ENCODE results near the gene DUS3L. TPM values are rescaled to one million over a fixed set of nuclear protein-coding genes. Genes with fewer than 3 reads are reported as not detected.

Gene DUS3L
- total RNA-seq, 1 experiment from 2014 or later, result 33.2 TPM

DNA sequence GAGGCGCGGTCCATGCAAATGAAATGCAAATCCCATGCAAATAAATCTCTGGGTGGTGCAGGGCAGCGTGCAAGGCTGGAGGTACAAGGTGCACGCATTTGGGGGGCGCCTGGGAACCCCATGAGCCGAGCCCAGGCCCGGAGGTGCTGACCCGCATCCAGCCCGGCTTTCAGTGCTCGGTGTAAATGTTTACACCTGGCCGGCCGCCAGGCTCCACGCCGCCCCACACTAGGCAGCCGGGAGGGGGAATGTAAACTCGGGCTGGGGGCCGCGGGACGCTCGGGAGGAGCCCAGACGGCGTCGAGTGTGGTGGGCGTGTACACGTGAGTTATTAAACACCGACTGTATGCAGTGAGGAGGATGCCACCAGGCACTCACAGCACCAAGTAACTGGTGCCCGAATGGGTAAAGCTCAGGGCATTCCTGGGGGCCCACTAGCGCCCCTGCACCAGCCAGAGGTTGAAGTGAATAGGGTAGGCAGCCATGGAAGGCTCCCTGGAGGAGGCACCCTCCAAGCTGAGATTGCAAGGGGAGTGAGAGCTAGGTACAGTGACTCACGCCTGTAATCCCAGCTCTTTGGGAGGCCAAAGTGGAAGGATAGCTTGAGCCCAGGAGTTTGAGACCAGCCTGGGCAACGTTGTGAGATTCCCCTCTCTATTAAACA is 31.4 kb upstream of the DUS3L start:
- DNase-seq, result no peak
- Mint-ChIP-seq H3K4me3 (ENCODE audit: low read depth, unreplicated experiment) (no peak overlapping the region), H3K27ac (ENCODE audit: unreplicated experiment) (no peak overlapping the region), H3K9me3 (ENCODE audit: low read depth, unreplicated experiment) (no peaks in the 10 kb centered on the region), H3K36me3 (ENCODE audit: insufficient read depth, unreplicated experiment) (peaks cover 16% of the 10 kb centered on the region), H3K27me3 (ENCODE audit: unreplicated experiment) (no peaks in the 10 kb centered on the region), H3K4me1 (ENCODE audit: low read depth, unreplicated experiment) (peaks cover 22% of the 10 kb centered on the region)
- CTCF ChIA-PET, result interaction anchor here (0.6 kb wide), 2 partner anchors 7 to 206 kb away, joined by 3 read pairs; no protein-coding TSS in a partner anchor
- BruUV-seq (replicated peaks), result no TSS peak
- TF ChIP-seq, protein P1, sequence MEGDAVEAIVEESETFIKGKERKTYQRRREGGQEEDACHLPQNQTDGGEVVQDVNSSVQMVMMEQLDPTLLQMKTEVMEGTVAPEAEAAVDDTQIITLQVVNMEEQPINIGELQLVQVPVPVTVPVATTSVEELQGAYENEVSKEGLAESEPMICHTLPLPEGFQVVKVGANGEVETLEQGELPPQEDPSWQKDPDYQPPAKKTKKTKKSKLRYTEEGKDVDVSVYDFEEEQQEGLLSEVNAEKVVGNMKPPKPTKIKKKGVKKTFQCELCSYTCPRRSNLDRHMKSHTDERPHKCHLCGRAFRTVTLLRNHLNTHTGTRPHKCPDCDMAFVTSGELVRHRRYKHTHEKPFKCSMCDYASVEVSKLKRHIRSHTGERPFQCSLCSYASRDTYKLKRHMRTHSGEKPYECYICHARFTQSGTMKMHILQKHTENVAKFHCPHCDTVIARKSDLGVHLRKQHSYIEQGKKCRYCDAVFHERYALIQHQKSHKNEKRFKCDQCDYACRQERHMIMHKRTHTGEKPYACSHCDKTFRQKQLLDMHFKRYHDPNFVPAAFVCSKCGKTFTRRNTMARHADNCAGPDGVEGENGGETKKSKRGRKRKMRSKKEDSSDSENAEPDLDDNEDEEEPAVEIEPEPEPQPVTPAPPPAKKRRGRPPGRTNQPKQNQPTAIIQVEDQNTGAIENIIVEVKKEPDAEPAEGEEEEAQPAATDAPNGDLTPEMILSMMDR (IDR thresholded peaks at IDR 0.05; ENCODE audit: unreplicated experiment), result no peak
- intact Hi-C loops (cut with micrococcal nuclease; ENCODE audit: unreplicated experiment), result no loop called here

DNA sequence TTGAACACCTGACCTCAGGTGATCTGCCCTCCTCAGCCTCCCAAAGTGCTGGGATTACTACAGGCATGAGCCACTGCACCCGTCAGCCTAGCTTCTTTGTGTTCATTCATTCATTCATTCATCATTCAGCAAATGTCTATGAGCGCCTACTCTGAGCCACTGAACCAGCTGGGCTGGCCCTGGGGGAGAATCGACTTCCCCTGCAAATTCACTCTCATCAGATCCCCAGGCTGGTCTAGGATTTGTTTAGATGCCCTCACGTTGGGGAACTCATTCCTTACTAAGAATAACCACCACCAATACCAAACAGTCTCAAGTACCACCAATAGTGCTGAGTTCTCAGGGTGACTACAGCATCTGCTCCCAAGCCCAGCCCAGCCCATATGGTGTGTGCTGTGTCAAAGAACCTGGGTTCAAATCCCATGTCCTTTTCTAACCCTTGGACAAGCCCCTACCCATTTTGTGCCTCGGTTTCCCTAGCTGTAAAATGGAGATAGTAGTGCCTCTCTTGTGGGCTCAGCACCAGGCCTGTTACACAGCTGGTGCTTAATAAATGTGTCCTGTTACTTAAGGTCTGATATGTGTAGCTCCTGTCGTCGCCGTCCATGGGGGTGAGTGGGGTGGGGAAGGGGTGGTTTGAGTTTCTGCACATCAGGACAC is 30.7 kb upstream of the DUS3L start:
- CTCF ChIA-PET, result interaction anchor here (0.6 kb wide), 1 partner anchor 8 kb away, joined by 3 read pairs; no protein-coding TSS in a partner anchor
- intact Hi-C loops (cut with micrococcal nuclease; ENCODE audit: unreplicated experiment), result no loop called here
- H3K9me3 Mint-ChIP-seq (ENCODE audit: low read depth, unreplicated experiment), result no peaks in the 10 kb centered on the region
- TF ChIP-seq, protein P1 (IDR thresholded peaks at IDR 0.05; ENCODE audit: unreplicated experiment), result no peak
- H3K27ac Mint-ChIP-seq (ENCODE audit: unreplicated experiment), result no peak overlapping the region
- peaks cover 28% of the 10 kb centered on the region for H3K4me1 Mint-ChIP-seq (ENCODE audit: low read depth, unreplicated experiment)
- H3K4me3 Mint-ChIP-seq (ENCODE audit: low read depth, unreplicated experiment), result no peak overlapping the region
- DNase-seq, result no peak
- no TSS peak for BruUV-seq (replicated peaks)
- H3K36me3 Mint-ChIP-seq (ENCODE audit: insufficient read depth, unreplicated experiment), result peaks cover 10% of the 10 kb centered on the region
- H3K27me3 Mint-ChIP-seq (ENCODE audit: unreplicated experiment), result no peaks in the 10 kb centered on the region

DNA sequence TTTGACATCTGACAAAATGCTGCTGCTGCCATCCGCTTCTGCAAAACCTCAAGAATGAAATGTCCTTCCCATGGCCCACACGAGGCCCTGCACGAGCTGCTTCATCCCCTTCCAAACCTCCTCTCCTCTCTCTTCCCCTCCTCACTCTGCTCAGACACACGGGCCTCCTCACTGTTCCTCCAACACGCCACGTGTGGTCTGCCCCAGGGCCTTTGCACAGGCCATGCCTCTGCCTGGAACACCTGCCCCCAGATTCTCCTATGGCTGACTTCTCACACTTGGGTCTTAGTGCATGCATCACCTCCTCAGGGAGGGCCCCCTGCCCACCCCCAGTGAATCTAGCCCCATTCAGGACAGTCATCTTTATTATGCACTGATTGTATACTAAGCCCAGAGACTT is 29.8 kb upstream of the DUS3L start:
- Mint-ChIP-seq H3K9me3 (ENCODE audit: low read depth, unreplicated experiment) (no peaks in the 10 kb centered on the region), H3K36me3 (ENCODE audit: insufficient read depth, unreplicated experiment) (peaks cover 9% of the 10 kb centered on the region), H3K4me1 (ENCODE audit: low read depth, unreplicated experiment) (peaks cover 32% of the 10 kb centered on the region), H3K4me3 (ENCODE audit: low read depth, unreplicated experiment) (no peak overlapping the region), H3K27ac (ENCODE audit: unreplicated experiment) (no peak overlapping the region), H3K27me3 (ENCODE audit: unreplicated experiment) (no peaks in the 10 kb centered on the region)
- intact Hi-C loops (cut with micrococcal nuclease; ENCODE audit: unreplicated experiment), result no loop called here
- no TSS peak for BruUV-seq (replicated peaks)
- CTCF ChIA-PET, result no interaction called here
- TF ChIP-seq, protein P1 (IDR thresholded peaks at IDR 0.05; ENCODE audit: unreplicated experiment), result no peak
- DNase-seq, result no peak

DNA sequence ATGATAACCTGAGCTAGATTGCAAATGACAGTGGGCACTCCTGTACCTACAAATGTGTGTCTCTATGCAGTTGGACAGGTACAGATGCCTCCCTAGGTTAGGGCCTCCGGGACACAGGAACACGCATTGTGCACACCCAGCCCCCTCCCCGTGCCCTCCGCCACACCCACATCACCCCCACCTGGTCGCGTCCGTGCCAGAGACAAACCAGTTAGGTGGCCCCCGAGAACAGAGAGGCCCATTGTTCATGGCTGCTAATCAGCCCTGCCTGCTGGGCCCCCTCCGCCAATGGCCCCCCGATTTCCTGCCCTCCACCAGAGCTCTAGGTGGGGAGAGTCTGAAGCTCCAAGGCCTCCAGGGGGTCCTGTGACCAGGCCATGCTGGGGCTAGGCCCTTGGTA is 27.6 kb upstream of the DUS3L start:
- intact Hi-C loops (cut with micrococcal nuclease; ENCODE audit: unreplicated experiment), result no loop called here
- Mint-ChIP-seq H3K27ac (ENCODE audit: unreplicated experiment) (peak overlapping the region; percentile 53), H3K4me1 (ENCODE audit: low read depth, unreplicated experiment) (peaks cover 32% of the 10 kb centered on the region), H3K4me3 (ENCODE audit: low read depth, unreplicated experiment) (no peak overlapping the region), H3K27me3 (ENCODE audit: unreplicated experiment) (no peaks in the 10 kb centered on the region), H3K9me3 (ENCODE audit: low read depth, unreplicated experiment) (no peaks in the 10 kb centered on the region), H3K36me3 (ENCODE audit: insufficient read depth, unreplicated experiment) (peaks cover 9% of the 10 kb centered on the region)
- TF ChIP-seq, protein P1 (IDR thresholded peaks at IDR 0.05; ENCODE audit: unreplicated experiment), result no peak
- CTCF ChIA-PET, result interaction anchor here (0.6 kb wide), 1 partner anchor 42 kb away, joined by 4 read pairs; no protein-coding TSS in a partner anchor
- no TSS peak for BruUV-seq (replicated peaks)
- DNase-seq, result peak; percentile 78
